GM23248 (cell line): ENCODE data around the gene GLE1.

ENCODE experiments used
- EZH2 ChIP-seq: fragments of 200-600 bp; sonication (generic); IDR thresholded peaks from 2 replicates; pipeline ENCODE4 v1.6.1; 2018; ENCODE audit warnings: antibody characterized with exemption, mild to moderate bottlenecking; ENCODE audit not compliant: insufficient read depth, poor library complexity, severe bottlenecking
- EZH2phosphoT487 ChIP-seq: fragments of 200-600 bp; sonication (generic); IDR thresholded peaks from 2 replicates; pipeline ENCODE4 v1.6.1; 2018; ENCODE audit warnings: antibody characterized with exemption, moderate library complexity, mild to moderate bottlenecking, low read depth; ENCODE audit not compliant: insufficient read depth

DNA sequence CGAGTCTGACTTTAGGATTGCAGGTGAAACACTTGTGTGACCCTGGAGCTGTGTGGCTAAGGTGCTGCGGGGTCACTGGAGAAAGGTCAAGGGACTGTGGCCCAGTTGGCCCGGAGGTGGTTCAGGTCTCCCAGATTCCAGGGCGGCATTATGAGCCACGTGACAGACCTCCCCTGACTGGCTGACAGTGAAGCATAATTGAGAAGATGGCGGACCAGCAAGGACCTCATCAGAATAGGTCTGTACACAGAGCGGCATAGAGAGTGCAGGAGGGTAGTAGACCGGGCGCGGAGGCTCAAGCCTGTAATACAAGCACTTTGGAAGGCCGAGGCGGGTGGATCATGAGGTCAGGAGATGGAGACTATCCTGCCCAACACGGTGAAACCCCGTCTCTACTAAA is 49.5 kb upstream of the GLE1 start:
- TF ChIP-seq EZH2phosphoT487 (no peak), EZH2 (no peak)
